HepG2 (cell line): ENCODE measurements around the gene FMNL2. TPM values are rescaled to one million over a fixed set of nuclear protein-coding genes. Genes with fewer than 3 reads are reported as not detected.
A peak's percentile ranks its signal among the peaks of the same experiment; 100 is the strongest.

Source experiments
- ATAC-seq: fragments of 200-7000 bp; cut with Tn5 transposase; 3 replicates; pipeline ENCODE4 v1.9.1; 2020; ENCODE audit warnings: mild to moderate bottlenecking, moderate library complexity
- BruUV-seq: library from RNA; stranded (reverse); fragments of 400-500 nt; replicated peaks from 2 replicates; lab custom pipeline; 2021; lab: Mats Ljungman, UMichigan
- CTCF ChIA-PET: fragments of 300-600 bp; formaldehyde crosslinking; extraction: SDS; loops from one replicate; lab custom pipeline; 2021; ENCODE audit warnings: low total read pairs, inconsistent platforms, low intra/inter-chr PET ratio; lab: Yijun Ruan, JAX
- POLR2A ChIA-PET: fragments of 350-600 bp; sonication (Branson Sonifier 250); formaldehyde crosslinking; loops from one replicate; lab custom pipeline; 2020; ENCODE audit warnings: antibody characterized with exemption, inconsistent platforms; lab: Yijun Ruan, JAX
- DNase-seq: peaks from one replicate; pipeline ENCODE4 v3.0.0-alpha.2; 2015; ENCODE audit warnings: low spot score
- FAIRE-seq: peaks from 3 replicates; lab custom pipeline; 2011; peaks lifted over from hg19 to GRCh38; lab: Jason Lieb, UNC
- H2AFZ ChIP-seq: one replicate; pipeline ENCODE4 v1.6.1; 2011; ENCODE audit warnings: low read length, inconsistent platforms
- H3K27ac ChIP-seq: fragments of 300-600 bp; 3 replicates; pipeline ENCODE4 v1.8.0; 2011; ENCODE audit warnings: mixed run types, mild to moderate bottlenecking, mixed read lengths, low read length, inconsistent platforms; ENCODE audit not compliant: insufficient read depth; ENCODE audit errors: extremely low read length
- H3K27me3 ChIP-seq, 2 experiments: fragments of 200-600 bp in 1 of 2; 2 replicates in 1 of 2; 3 replicates in 1 of 2; pipeline versions ENCODE4 v1.6.0 to v1.8.0; 2011; ENCODE audit warnings: low read length in 2 of 2, mild to moderate bottlenecking in 2 of 2, moderate library complexity in 2 of 2, inconsistent platforms in 1 of 2; ENCODE audit not compliant: insufficient read depth in 2 of 2, control insufficient read depth in 1 of 2
- H3K36me3 ChIP-seq, 2 experiments: fragments of 200-600 bp in 1 of 2; replicated peaks in 1 of 2; 2 replicates in 1 of 2; 3 replicates in 1 of 2; pipeline versions ENCODE4 v1.5.1 to v1.8.0; 2011; ENCODE audit warnings: low read length in 2 of 2, inconsistent platforms in 1 of 2; ENCODE audit not compliant: insufficient read depth in 2 of 2, control insufficient read depth in 1 of 2
- H3K4me1 ChIP-seq: 2 replicates; pipeline ENCODE4 v1.5.1; 2012; ENCODE audit warnings: low read length, inconsistent platforms; ENCODE audit not compliant: insufficient read depth
- H3K4me2 ChIP-seq: 2 replicates; pipeline ENCODE4 v1.6.0; 2011; ENCODE audit warnings: low read depth, low read length, inconsistent platforms
- H3K4me3 ChIP-seq, 3 experiments: fragments of 200-600 bp in 1 of 3; sonication (generic), shearing (Covaris generic) in 1 of 3; replicated peaks in 1 of 3; 2 replicates each; pipeline ENCODE4 v1.5.1; 2011 to 2016; ENCODE audit warnings: low read length in 3 of 3, inconsistent platforms in 2 of 3, low read depth in 2 of 3, mild to moderate bottlenecking in 2 of 3, control low read depth in 1 of 3, mixed read lengths in 1 of 3; ENCODE audit not compliant: insufficient read depth in 1 of 3
- H3K79me2 ChIP-seq: one replicate; pipeline ENCODE4 v1.6.1; 2011; ENCODE audit warnings: low read length, inconsistent platforms; ENCODE audit not compliant: insufficient read depth
- H3K9ac ChIP-seq: 2 replicates; pipeline ENCODE4 v1.6.0; 2011; ENCODE audit warnings: mild to moderate bottlenecking, low read depth, low read length, inconsistent platforms; ENCODE audit not compliant: insufficient read depth
- H3K9me3 ChIP-seq: 2 replicates; pipeline ENCODE4 v1.5.1; 2012; ENCODE audit warnings: mild to moderate bottlenecking, low read length
- H4K20me1 ChIP-seq: 2 replicates; pipeline ENCODE4 v1.6.0; 2011; ENCODE audit warnings: inconsistent platforms, mild to moderate bottlenecking, low read length, moderate library complexity; ENCODE audit not compliant: insufficient read depth
- CBX1 ChIP-seq: IDR thresholded peaks from one replicate; pipeline ENCODE4 v1.6.1; 2016; ENCODE audit warnings: antibody characterized with exemption, low read depth
- CEBPB ChIP-seq: IDR thresholded peaks from 2 replicates; pipeline ENCODE4 v1.6.1; 2011; ENCODE audit warnings: low read depth, low read length, improper control_type of control experiment, borderline replicate concordance
- CREM ChIP-seq, 2 experiments: sonication (generic) in 1 of 2; formaldehyde crosslinking in 1 of 2; IDR thresholded peaks; 2 replicates each; pipeline versions ENCODE4 v1.4.0 to v1.6.1; 2016 to 2020; ENCODE audit warnings: antibody characterized with exemption in 1 of 2, mild to moderate bottlenecking in 1 of 2, missing genetic modification reagents in 1 of 2
- DNMT1 ChIP-seq: sonication (generic); formaldehyde crosslinking; IDR thresholded peaks from 2 replicates; pipeline ENCODE4 v1.5.1; 2020; ENCODE audit warnings: mild to moderate bottlenecking, missing genetic modification reagents
- EP300 ChIP-seq, 3 experiments: sonication (generic) in 1 of 3; formaldehyde crosslinking in 1 of 3; IDR thresholded peaks; 2 replicates each; pipeline versions ENCODE4 v1.5.1 to v1.6.1; 2011 to 2020; ENCODE audit warnings: low read depth in 2 of 3, low read length in 2 of 3, borderline replicate concordance in 1 of 3, improper control_type of control experiment in 1 of 3, mild to moderate bottlenecking in 1 of 3, missing genetic modification reagents in 1 of 3, moderate library complexity in 1 of 3
- FOXA3 ChIP-seq: IDR thresholded peaks from 2 replicates; pipeline ENCODE4 v1.6.1; 2016; ENCODE audit warnings: missing genetic modification reagents, missing compliant biosample characterization
- PHF21A ChIP-seq: sonication (generic); formaldehyde crosslinking; IDR thresholded peaks from 2 replicates; pipeline ENCODE4 v1.5.0; 2020; ENCODE audit warnings: mild to moderate bottlenecking, missing genetic modification reagents
- PPARG ChIP-seq: conservative IDR thresholded peaks from 2 replicates; pipeline ENCODE4 v1.6.1; 2016; ENCODE audit warnings: missing biosample characterization, missing genetic modification reagents
- SP4 ChIP-seq: sonication (generic); formaldehyde crosslinking; IDR thresholded peaks from 2 replicates; pipeline ENCODE4 v1.8.1; 2023; ENCODE audit warnings: mild to moderate bottlenecking, missing genetic modification reagents
- ZC3H13 ChIP-seq: sonication (generic); formaldehyde crosslinking; IDR thresholded peaks from 2 replicates; pipeline ENCODE4 v1.8.1; 2023; ENCODE audit warnings: mild to moderate bottlenecking, missing genetic modification reagents, moderate library complexity
- ZNF260 ChIP-seq: sonication (generic); formaldehyde crosslinking; IDR thresholded peaks from 2 replicates; pipeline ENCODE4 v1.4.0; 2020; ENCODE audit warnings: missing genetic modification reagents, low read depth, mild to moderate bottlenecking, borderline replicate concordance
- ZNF44 ChIP-seq: sonication (generic); formaldehyde crosslinking; IDR thresholded peaks from 2 replicates; pipeline ENCODE4 v1.5.1; 2020; ENCODE audit warnings: mild to moderate bottlenecking, missing genetic modification reagents
- WGBS: methylation state at CpG from one replicate; pipeline ENCODE4 v1.1.6; 2017; ENCODE audit warnings: low lambda C conversion rate; 5-methylcytosine and 5-hydroxymethylcytosine counted together
- in situ Hi-C: cut with HindIII; loops from 2 replicates; pipeline ENCODE4 v1.10.0; 2017; ENCODE audit warnings: low pct_unique_long_range_greater_than_20kb; ENCODE audit not compliant: extremely low pct_ligation_motif_present
- intact Hi-C: fragments of 100-400 bp; cut with micrococcal nuclease; formaldehyde crosslinking; loops from one replicate; pipeline ENCODE4 v1.10.0; 2022; ENCODE audit not compliant: unreplicated experiment
- polyA plus RNA-seq, 8 experiments: library from polyadenylated mRNA; depleted of rRNA in 3 of 8; stranded (reverse) in 7 of 8; unstranded in 1 of 8; fragments of >200 nt; fragmentation: Illumina TruSeq in 4 of 8; extraction: Trizol in 4 of 8; gene quantifications; 2 replicates each; pipeline versions ENCODE4 v1.2.1 to v1.2.3, GENCODE V29; 2011 to 2016; ENCODE audit warnings: low read depth in 4 of 8, missing spikeins in 1 of 8, mixed read lengths in 1 of 8; ENCODE audit not compliant: insufficient read depth in 1 of 8
- total RNA-seq, 5 experiments: library from RNA; depleted of rRNA; stranded (reverse); fragments of >200 nt; fragmentation: Illumina TruSeq; extraction: Trizol; gene quantifications; 2 replicates each; pipeline ENCODE4 v1.2.3, GENCODE V29; 2016; ENCODE audit warnings: low read depth in 1 of 5
- TF ChIP-seq, protein P1 (sequence below): sonication (generic); formaldehyde crosslinking; IDR thresholded peaks from 2 replicates; pipeline ENCODE4 v1.9.0; 2021; ENCODE audit warnings: missing genetic modification reagents, borderline replicate concordance
- TF ChIP-seq, protein P2 (sequence below): sonication (generic); formaldehyde crosslinking; IDR thresholded peaks from 2 replicates; pipeline ENCODE4 v1.5.0; 2020; ENCODE audit warnings: mild to moderate bottlenecking, missing genetic modification reagents
- TF ChIP-seq, protein P3 (sequence below): sonication (generic); formaldehyde crosslinking; IDR thresholded peaks from 2 replicates; pipeline ENCODE4 v1.5.0; 2020; ENCODE audit warnings: missing genetic modification reagents, mild to moderate bottlenecking, borderline replicate concordance
- TF ChIP-seq, protein P4 (sequence below), 2 experiments: sonication (generic) in 1 of 2; formaldehyde crosslinking in 1 of 2; IDR thresholded peaks; 2 replicates each; pipeline versions ENCODE4 v1.5.1 to v1.6.1; 2011 to 2020; ENCODE audit warnings: borderline replicate concordance in 1 of 2, low read depth in 1 of 2, low read length in 1 of 2, mild to moderate bottlenecking in 1 of 2, missing genetic modification reagents in 1 of 2, moderate library complexity in 1 of 2

Gene FMNL2
- total and polyA plus RNA-seq, 2 of the 13 experiments (the other 11 are each of a cell fraction or from before 2014, with no cell fraction given), result 66.5 to 67.7 TPM

DNA sequence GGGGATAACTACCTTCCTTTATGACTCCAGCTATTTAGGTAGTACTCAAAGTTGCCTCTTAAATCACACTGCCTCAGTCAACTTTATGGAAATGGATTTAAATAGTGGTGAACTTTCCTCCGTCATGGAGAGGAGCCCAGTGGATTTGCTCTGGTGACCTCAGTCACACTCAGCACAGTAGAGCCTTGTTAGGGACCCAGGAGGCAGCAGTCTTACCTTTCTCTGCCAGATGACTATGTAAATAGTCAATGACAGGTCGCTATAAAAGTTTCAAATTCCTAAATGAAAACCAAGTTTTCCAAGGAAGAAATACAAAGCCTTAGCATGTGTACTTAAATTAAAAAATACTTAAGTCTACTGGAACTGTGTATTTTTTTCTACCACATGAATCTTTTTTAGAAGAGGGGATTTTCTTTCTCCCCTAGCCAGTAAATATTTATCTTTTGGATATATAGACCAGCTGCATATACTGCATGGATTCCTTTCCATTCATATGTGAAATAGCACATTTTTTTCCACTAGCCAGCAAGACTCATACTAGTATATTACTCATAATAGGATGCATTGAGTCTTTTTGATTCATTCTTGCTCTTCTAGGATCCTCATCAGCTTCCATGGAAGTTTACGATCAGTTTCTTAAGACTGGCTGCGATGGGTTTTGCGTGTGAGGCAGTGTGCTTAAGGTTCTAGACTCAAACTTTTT is 147.1 kb downstream of the FMNL2 start:
- Histone ChIP-seq H3K27me3 (no peaks in the 10 kb centered on the region), H4K20me1 (no peaks in the 10 kb centered on the region), H3K79me2 (peaks cover 87% of the 10 kb centered on the region), H3K4me2 (peak overlapping the region; percentile 67), H2AFZ (no peak overlapping the region), H3K36me3 (peaks cover 0 to 2% of the 10 kb centered on the region in 2 experiments; a peak in 2 of 5 replicates), H3K4me1 (peaks cover 90% of the 10 kb centered on the region), H3K9ac (peak overlapping the region; percentile 57), H3K9me3 (no peaks in the 10 kb centered on the region), H3K4me3 (peak overlapping the region in 1 of 3 experiments; percentile 9; a peak in 1 of 6 replicates), H3K27ac (peak overlapping the region; percentile 75)
- BruUV-seq, result TSS peak; percentile 4
- 61% methylated on average over 5 of the region's 5 CpGs for WGBS
- in situ Hi-C loops (loop anchor here (5.0 kb wide), 1 partner anchor 145 kb away; the partner anchor contains the start of gene FMNL2), intact Hi-C loops (no loop called here)
- POLR2A ChIA-PET, result interaction anchor here (1.0 to 2.8 kb wide), 2 partner anchors 9 to 10 kb away, joined by 3 to 8 read pairs; no protein-coding TSS in a partner anchor
- FAIRE-seq, result no peak
- ATAC-seq, result peak; percentile 78
- peak; percentile 88 for DNase-seq
- CTCF ChIA-PET, result no interaction called here
- TF ChIP-seq PHF21A (CRISPR knock-in tag) (peak; percentile 57; the same call in 1 of the 2 replicates), DNMT1 (CRISPR knock-in tag) (no peak), CBX1 (no peak), PPARG (peak; percentile 75), EP300 (IDR thresholded peaks at IDR 0.05; ENCODE audit: low read depth in 2 of 2, low read length in 2 of 2) (peak in 1 of 2 experiments; percentile 48; a peak in 1 of 4 replicates), EP300 (CRISPR knock-in tag; IDR thresholded peaks at IDR 0.05; ENCODE audit: borderline replicate concordance) (no peak), ZC3H13 (CRISPR knock-in tag) (no peak), SP4 (no peak), CREM (IDR thresholded peaks at IDR 0.05) (no peak), CREM (CRISPR knock-in tag; IDR thresholded peaks at IDR 0.05) (no peak), FOXA3 (CRISPR knock-in tag) (peak; percentile 61), ZNF44 (CRISPR knock-in tag) (no peak), ZNF260 (CRISPR knock-in tag) (no peak), CEBPB (no peak)
- TF ChIP-seq, protein P1, sequence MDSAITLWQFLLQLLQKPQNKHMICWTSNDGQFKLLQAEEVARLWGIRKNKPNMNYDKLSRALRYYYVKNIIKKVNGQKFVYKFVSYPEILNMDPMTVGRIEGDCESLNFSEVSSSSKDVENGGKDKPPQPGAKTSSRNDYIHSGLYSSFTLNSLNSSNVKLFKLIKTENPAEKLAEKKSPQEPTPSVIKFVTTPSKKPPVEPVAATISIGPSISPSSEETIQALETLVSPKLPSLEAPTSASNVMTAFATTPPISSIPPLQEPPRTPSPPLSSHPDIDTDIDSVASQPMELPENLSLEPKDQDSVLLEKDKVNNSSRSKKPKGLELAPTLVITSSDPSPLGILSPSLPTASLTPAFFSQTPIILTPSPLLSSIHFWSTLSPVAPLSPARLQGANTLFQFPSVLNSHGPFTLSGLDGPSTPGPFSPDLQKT (CRISPR knock-in tag), result no peak
- TF ChIP-seq, protein P2, sequence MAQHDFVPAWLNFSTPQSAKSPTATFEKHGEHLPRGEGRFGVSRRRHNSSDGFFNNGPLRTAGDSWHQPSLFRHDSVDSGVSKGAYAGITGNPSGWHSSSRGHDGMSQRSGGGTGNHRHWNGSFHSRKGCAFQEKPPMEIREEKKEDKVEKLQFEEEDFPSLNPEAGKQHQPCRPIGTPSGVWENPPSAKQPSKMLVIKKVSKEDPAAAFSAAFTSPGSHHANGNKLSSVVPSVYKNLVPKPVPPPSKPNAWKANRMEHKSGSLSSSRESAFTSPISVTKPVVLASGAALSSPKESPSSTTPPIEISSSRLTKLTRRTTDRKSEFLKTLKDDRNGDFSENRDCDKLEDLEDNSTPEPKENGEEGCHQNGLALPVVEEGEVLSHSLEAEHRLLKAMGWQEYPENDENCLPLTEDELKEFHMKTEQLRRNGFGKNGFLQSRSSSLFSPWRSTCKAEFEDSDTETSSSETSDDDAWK (CRISPR knock-in tag), result no peak
- TF ChIP-seq, protein P3, sequence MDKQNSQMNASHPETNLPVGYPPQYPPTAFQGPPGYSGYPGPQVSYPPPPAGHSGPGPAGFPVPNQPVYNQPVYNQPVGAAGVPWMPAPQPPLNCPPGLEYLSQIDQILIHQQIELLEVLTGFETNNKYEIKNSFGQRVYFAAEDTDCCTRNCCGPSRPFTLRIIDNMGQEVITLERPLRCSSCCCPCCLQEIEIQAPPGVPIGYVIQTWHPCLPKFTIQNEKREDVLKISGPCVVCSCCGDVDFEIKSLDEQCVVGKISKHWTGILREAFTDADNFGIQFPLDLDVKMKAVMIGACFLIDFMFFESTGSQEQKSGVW, result no peak
- TF ChIP-seq, protein P4, sequence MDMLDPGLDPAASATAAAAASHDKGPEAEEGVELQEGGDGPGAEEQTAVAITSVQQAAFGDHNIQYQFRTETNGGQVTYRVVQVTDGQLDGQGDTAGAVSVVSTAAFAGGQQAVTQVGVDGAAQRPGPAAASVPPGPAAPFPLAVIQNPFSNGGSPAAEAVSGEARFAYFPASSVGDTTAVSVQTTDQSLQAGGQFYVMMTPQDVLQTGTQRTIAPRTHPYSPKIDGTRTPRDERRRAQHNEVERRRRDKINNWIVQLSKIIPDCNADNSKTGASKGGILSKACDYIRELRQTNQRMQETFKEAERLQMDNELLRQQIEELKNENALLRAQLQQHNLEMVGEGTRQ (IDR thresholded peaks at IDR 0.05; ENCODE audit: low read depth, low read length), result no peak
- TF ChIP-seq, protein P4 (CRISPR knock-in tag; IDR thresholded peaks at IDR 0.05; ENCODE audit: borderline replicate concordance), result no peak
